ENCODE data around the gene PADI1.

- TF ChIP-seq, protein P1, sequence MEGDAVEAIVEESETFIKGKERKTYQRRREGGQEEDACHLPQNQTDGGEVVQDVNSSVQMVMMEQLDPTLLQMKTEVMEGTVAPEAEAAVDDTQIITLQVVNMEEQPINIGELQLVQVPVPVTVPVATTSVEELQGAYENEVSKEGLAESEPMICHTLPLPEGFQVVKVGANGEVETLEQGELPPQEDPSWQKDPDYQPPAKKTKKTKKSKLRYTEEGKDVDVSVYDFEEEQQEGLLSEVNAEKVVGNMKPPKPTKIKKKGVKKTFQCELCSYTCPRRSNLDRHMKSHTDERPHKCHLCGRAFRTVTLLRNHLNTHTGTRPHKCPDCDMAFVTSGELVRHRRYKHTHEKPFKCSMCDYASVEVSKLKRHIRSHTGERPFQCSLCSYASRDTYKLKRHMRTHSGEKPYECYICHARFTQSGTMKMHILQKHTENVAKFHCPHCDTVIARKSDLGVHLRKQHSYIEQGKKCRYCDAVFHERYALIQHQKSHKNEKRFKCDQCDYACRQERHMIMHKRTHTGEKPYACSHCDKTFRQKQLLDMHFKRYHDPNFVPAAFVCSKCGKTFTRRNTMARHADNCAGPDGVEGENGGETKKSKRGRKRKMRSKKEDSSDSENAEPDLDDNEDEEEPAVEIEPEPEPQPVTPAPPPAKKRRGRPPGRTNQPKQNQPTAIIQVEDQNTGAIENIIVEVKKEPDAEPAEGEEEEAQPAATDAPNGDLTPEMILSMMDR (IDR thresholded peaks at IDR 0.05): no peak
- no peak for TF ChIP-seq POLR2AphosphoS5 (IDR thresholded peaks at IDR 0.05)
These were observed 19.5 kb upstream of the PADI1 start for GRCh38 chr1:17185485-17185860.
